Measurements from ENCODE around the gene DCC. TPM values are rescaled to one million over a fixed set of nuclear protein-coding genes. Genes with fewer than 3 reads are reported as not detected.

DCC gene
- total and polyA plus RNA-seq, 9 of the 15 experiments (the other 6 are each of a cell fraction or from before 2014, with no cell fraction given), result not detected

DNA sequence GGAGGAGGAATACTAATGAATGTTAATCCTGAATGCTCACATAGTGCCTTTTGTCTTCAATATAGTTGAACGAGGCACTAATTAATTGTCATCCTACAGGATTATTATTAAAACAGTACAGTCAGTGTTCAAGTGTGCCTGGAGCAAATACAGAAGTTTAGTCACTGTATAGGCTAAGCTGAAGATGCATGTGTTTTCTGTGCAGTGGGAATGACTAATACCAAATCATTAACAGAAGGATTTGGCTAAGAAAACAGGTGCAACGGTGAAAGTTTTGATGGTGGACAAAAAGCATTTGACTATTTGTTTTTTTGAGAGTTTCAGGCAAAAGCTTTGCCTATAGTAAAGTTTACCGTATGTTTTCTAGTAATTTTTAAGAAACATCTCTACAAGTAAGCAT, 62.8 kb downstream of the DCC start:
- Histone ChIP-seq H3K4me1 (replicated peaks in 1 of 2; ENCODE audit: control insufficient read depth in 2 of 2, insufficient read depth in 2 of 2, low read length in 2 of 2) (no peaks in the 10 kb centered on the region), H3K36me3 (ENCODE audit: control insufficient read depth, insufficient read depth, low read length) (no peaks in the 10 kb centered on the region), H3K27ac (ENCODE audit: extremely low read depth, low read depth, low read length) (no peak overlapping the region), H3K9me3 (replicated peaks; ENCODE audit: control insufficient read depth, insufficient read depth, low read depth, low read length) (no peaks in the 10 kb centered on the region; the same call in 1 of the 2 replicates), H3K4me2 (ENCODE audit: insufficient read depth, low read length) (no peak overlapping the region), H3K4me3 (no peak overlapping the region), H3K9ac (ENCODE audit: insufficient read depth in 1 of 2, low read depth in 2 of 2, low read length in 2 of 2) (no peak overlapping the region), H3K27me3 (ENCODE audit: control insufficient read depth in 2 of 2, insufficient read depth in 2 of 2, low read length in 2 of 2) (no peaks in the 10 kb centered on the region), H3K79me2 (ENCODE audit: control insufficient read depth, insufficient read depth, low read length) (no peaks in the 10 kb centered on the region), H3K9me1 (ENCODE audit: control insufficient read depth, insufficient read depth, low read length) (no peaks in the 10 kb centered on the region), H2AFZ (ENCODE audit: low read depth, low read length) (no peak overlapping the region), H4K20me1 (replicated peaks; ENCODE audit: control insufficient read depth, insufficient read depth, low read length) (no peaks in the 10 kb centered on the region)
- no TSS peak for BruUV-seq (replicated peaks)
- in situ Hi-C loops (cut with MboI) (no loop called here), intact Hi-C loops (cut with micrococcal nuclease) (no loop called here)
- FAIRE-seq, result no peak
- ATAC-seq, result no peak
- TF ChIP-seq ARID3B (CRISPR knock-in tag; IDR thresholded peaks at IDR 0.05; ENCODE audit: borderline replicate concordance) (no peak), ZNF766 (CRISPR knock-in tag; conservative IDR thresholded peaks at IDR 0.05) (no peak), COPS2 (conservative IDR thresholded peaks at IDR 0.05) (no peak), MEIS2 (IDR thresholded peaks at IDR 0.05; ENCODE audit: partially characterized antibody) (no peak), E2F5 (CRISPR knock-in tag; IDR thresholded peaks at IDR 0.05) (no peak), RBM17 (IDR thresholded peaks at IDR 0.05; ENCODE audit: borderline replicate concordance, low read depth, low read length) (no peak), NCOA1 (IDR thresholded peaks at IDR 0.05; ENCODE audit: low read depth) (no peak), MAFG (tag; conservative IDR thresholded peaks at IDR 0.05) (no peak), POLR2B (IDR thresholded peaks at IDR 0.05; ENCODE audit: low read depth, partially characterized antibody) (no peak), ZNF384 (IDR thresholded peaks at IDR 0.05; ENCODE audit: low read depth, low read length) (no peak), PYGO2 (tag; IDR thresholded peaks at IDR 0.05) (no peak), CAMTA2 (CRISPR knock-in tag; conservative IDR thresholded peaks at IDR 0.05) (no peak), U2AF2 (optimal IDR thresholded peaks at IDR 0.05; ENCODE audit: low read depth, low read length) (no peak)
- TF ChIP-seq, protein P1, sequence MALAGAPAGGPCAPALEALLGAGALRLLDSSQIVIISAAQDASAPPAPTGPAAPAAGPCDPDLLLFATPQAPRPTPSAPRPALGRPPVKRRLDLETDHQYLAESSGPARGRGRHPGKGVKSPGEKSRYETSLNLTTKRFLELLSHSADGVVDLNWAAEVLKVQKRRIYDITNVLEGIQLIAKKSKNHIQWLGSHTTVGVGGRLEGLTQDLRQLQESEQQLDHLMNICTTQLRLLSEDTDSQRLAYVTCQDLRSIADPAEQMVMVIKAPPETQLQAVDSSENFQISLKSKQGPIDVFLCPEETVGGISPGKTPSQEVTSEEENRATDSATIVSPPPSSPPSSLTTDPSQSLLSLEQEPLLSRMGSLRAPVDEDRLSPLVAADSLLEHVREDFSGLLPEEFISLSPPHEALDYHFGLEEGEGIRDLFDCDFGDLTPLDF (CRISPR knock-in tag; IDR thresholded peaks at IDR 0.05), result no peak
- POLR2A ChIA-PET, result no interaction called here
- DNase-seq (ENCODE audit: extremely low read depth in 1 of 4, low spot score in 3 of 4), result no peak
- 0% methylated on average over 3 of the region's 3 CpGs for WGBS (ENCODE audit: insufficient coverage, low coverage, missing lambda C conversion rate)
- CTCF ChIA-PET (ENCODE audit: low intra/inter-chr PET ratio), result no interaction called here

Measured in K562 (cell line).